GM19438 (cell line): ENCODE results near the gene SAMM50.

ENCODE experiments used
- ATAC-seq: cut with Tn5 transposase; IDR thresholded peaks from one replicate; pipeline ENCODE4 v1.9.1; 2021; ENCODE audit warnings: low read depth; ENCODE audit not compliant: unreplicated experiment

Gene SAMM50

GRCh38 chr22:44026630-44027511, 71.6 kb downstream of the SAMM50 start:
- ATAC-seq, result peak; percentile 51

- ATAC-seq, result no peak
Measured at GRCh38 chr22:44028091-44028490, 72.8 kb downstream of the SAMM50 start.

GRCh38 chr22:44029069-44029468, 73.8 kb downstream of the SAMM50 start:
- no peak for ATAC-seq

GRCh38 chr22:44030051-44030701, 74.9 kb downstream of the SAMM50 start:
- no peak for ATAC-seq

- ATAC-seq, result no peak
Measured at GRCh38 chr22:44030702-44031082, 75.5 kb downstream of the SAMM50 start.

- no peak for ATAC-seq
Measured at GRCh38 chr22:44031158-44031952, 76.1 kb downstream of the SAMM50 start.

- ATAC-seq, result no peak
Measured at GRCh38 chr22:44032126-44032730, 77.0 kb downstream of the SAMM50 start.

GRCh38 chr22:44033287-44033686, 78.0 kb downstream of the SAMM50 start:
- ATAC-seq, result no peak

- no peak for ATAC-seq
Measured at GRCh38 chr22:44033694-44034093, 78.5 kb downstream of the SAMM50 start.

- no peak for ATAC-seq
Measured at GRCh38 chr22:44037519-44038375, 82.5 kb downstream of the SAMM50 start.

GRCh38 chr22:44039566-44040171, 84.4 kb downstream of the SAMM50 start:
- no peak for ATAC-seq

- peak; percentile 63 for ATAC-seq
Measured at GRCh38 chr22:44042249-44043218, 87.3 kb downstream of the SAMM50 start.

- ATAC-seq, result no peak
Measured at GRCh38 chr22:44045145-44045544, 89.9 kb downstream of the SAMM50 start.
